Measurements from ENCODE around the gene ARRDC1. TPM values are rescaled to one million over a fixed set of nuclear protein-coding genes. Genes with fewer than 3 reads are reported as not detected.
"Not testable (repeated sequence)": the region's sequence is repeated elsewhere in the genome, so short reads cannot be mapped to it uniquely, and the experiment has no call there.

Gene ARRDC1
- total RNA-seq, 1 experiment from 2014 or later = 11.6 TPM

DNA sequence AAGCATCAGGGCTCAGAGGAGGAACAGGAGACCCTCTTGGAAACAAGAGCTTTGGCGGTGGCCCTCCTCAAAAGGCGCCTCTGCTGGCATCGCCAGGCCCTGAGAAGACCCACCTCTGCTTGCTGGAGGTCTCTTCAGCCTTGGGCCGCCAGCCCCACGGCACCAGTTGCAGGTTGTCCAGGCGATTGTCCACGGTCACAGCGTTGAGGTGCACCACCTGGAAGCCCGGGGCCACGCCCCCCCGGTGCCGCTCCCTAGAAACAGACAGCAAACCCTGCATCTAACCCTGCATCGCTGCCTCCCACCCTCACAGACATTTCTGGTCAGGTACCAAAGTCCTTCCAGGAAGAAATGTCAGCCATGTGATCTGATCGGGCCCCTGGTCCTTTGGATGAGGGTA is 18.6 kb upstream of the ARRDC1 start:
- DNase-seq (ENCODE audit: low read depth) = no peak

DNA sequence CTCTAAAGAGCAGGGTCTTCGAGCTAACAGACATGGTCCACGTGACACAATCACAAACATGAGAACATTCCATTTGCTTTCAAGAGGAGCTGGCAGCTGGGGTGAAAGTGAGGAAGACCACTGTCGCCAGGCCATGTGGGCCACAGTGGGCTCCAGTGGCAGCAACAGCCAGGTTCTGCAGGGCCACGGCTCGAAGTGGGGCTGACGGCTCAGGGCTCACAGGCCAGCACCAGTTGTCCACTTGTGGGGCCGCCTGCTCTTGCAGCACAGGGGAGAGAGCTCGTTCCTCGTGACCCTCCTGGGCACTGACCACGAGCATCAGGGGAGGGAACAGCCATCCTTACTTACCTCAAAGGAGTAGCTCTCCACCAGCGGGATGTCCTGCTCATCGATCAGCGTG is 17.2 kb upstream of the ARRDC1 start:
- no peak for DNase-seq (ENCODE audit: low read depth)

DNA sequence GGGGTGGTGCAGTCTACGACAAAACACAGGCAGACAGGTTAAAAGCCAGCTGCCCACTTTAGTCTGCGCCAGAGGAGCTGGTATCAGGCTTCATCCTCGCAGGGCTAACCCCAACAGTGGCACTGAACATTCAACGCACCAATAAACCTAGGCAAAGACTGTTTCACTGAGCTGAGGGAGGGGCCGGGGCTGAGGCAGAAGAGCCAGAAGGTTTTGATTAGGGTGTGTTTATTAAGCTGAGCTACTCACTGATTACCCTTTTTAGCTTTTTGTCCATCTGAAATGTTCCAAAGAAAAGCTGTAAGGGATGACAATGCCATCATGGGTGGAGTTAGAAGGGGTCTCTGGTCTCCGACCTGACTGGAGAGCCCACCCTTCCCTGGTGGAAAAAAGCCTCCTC is 16.6 kb upstream of the ARRDC1 start:
- no peak for DNase-seq (ENCODE audit: low read depth)

DNA sequence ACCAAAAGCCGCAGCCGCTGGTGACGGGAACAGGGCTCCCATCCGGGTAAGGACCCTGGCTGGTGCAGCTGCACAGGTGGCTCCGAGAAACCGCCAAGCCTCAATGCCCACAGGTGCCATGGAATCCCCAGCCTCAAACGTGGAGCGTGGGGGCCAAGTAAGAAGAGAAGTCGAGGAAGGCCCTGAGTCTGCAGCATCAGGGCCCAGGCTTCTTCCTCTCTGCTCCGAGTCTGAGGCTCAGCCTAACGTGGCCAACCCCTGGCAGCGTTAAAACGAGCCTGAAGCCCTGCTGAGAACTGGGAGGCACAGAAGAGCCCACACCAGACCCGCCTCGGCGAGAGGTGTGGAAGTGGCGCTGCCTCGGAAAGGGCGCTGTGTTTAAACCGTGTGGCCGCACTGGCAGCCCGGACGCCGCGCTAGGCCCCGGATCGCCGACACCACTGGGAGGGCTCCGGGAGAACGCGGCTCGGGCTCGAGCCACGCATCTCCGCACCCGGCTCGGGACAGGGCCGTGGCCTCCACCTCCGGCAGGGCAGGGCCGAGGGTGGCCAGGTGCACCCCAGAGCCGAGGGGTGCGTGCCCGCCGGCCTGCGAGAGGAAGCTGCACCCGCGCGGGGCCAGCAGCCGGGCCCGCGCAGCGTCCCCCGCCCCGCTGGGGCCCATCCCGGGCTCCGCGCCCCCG is 15.9 kb upstream of the ARRDC1 start:
- peak; percentile 20 for DNase-seq (ENCODE audit: low read depth)

DNA sequence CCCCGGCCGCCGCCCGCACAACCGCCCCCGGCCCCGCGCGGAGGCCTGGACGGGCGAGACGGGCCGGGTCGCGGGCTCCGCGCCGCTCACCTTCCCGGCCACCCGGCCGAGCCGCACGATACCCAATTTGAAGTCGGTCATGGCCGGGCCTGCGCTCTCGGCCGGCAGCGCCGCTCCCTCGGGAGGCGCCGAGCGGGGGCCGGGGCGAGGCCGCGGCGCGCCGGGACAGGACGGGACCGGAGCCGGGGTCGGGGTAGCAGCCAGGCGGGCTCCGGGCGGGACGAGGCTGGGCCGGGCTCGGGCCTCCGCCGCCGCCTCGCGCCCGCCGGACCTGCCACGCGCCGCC is 15.4 kb upstream of the ARRDC1 start:
- DNase-seq (ENCODE audit: low read depth) = no peak

DNA sequence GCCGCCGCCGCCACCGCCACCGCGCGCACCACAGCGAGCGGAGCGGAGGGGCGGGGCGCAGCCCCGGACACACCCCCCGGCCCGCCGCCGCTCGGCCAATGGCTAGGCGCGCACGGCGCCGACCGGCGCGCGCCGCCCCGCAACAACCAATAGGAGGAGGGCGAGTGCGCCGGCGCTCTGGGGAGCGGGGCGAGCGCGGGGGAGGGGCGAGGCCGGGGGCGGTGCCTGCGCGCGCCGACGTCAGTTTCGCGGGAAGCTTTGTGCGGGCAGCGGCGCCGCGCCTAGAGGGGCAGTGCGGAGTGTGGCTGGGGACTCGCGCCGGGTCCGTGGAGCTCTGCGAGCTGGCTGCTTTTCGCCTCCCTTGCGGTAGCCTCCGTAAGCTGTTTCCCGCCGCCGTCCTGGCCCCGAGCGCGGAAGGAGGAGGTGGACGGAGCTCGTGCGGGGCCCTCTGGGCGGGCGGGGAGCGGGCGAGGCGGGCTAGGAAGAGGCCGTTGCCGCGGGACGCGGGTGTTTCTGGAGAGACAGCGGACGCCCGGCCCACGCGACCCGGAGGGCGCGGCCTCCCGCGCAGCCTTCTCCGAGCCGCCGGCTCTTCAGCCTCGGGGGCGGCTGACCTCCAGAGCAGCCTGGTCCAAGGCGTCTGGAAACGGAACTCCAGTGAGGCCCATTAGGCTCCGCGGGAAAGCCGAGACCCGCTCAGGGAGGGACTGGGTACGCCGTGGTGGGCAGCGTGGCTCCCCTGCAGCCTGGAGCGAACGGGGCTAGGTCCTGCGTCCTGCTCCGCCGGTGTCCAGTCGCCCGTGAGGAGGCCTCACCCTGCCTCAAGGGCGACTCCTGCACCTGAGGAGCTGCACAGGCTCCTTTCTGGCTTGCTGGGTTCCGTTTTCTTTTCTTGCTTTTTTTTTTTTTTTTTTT is 14.8 kb upstream of the ARRDC1 start, which contains the start of gene ZMYND19:
Gene ZMYND19, minus strand, starts transcription at position 44 of the 915 bp plus-strand sequence. CDS start 249 bp downstream, outside the sequence.
- DNase-seq (ENCODE audit: low read depth) = peak; percentile 96

DNA sequence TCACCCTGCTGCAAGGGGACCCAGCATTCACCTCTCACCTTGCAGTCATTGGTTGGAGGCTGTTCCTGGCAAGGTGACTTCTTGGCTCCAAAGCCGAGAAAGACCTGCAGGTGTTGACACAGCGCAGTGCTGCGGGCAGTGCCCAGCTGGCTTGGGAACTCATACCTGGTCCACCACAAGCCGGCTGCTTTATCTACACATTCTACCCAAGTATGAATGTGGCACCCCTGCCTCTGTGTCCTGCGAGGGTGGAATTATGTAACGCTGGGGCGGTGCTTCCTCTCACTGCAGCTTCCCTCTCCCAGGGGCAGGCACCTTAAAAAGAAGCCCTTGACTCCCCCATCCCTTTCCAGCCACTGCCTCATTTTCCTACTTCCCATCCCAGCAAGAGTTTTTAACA is 12.7 kb upstream of the ARRDC1 start:
- DNase-seq (ENCODE audit: low read depth) = no peak

DNA sequence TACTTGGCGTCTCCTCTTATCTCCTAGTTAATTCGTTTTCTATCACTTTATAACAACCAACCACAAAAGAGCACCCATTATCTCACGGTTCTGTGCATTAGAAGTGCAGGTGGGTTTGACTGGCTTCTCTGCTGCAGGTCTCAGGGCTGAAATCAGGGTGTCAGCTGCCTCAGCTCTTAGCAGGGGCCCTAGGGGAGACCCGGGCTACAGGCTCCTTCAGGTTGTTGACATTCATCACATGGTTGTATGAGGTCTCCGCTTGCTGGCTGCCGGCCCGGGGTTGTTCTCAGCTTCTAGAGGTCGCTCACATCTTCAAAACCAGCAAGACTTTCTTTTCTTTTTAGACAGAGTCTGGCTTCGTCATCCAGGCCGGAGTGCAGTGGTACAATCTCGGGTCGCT is 12.3 kb upstream of the ARRDC1 start:
- no peak for DNase-seq (ENCODE audit: low read depth)

DNA sequence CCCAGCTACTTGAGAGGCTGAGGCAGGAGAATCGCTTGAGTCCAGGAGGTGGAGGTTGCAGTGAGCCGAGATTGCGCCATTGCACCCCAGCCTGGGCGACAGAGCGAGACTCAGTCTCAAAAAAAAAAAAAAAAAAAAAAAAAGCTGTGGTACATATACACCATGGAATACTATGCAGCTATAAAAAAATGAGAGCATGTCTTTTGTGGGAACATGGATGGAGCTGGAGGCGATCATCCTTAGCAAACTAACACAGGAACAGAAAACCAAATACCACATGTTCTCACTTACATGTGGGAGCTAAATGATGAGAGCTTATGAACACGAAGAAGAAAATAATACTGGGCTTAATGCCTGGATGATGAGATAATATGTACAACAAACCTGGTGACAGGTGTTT is 8.9 kb upstream of the ARRDC1 start:
- DNase-seq (ENCODE audit: low read depth) = not testable (repeated sequence)

DNA sequence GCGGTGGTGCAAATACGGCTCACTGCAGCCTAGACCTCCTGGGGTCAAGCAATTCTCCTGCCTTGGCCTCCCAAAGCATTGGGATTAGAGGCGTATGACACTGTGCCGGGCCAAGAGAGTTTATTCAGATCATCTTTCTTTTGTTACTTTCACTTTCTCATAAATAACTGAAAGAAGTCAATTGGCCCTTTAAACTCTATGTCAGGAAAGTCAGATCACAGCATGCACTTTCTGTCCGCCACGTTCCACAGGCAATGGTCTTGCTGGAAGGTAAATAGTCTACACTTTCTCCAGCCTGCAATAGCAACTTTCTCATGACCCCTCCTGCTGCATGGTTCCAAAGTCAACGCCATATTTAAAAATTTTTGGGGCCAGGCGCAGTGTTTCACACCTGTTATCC is 6.5 kb upstream of the ARRDC1 start:
- no peak for DNase-seq (ENCODE audit: low read depth)

DNA sequence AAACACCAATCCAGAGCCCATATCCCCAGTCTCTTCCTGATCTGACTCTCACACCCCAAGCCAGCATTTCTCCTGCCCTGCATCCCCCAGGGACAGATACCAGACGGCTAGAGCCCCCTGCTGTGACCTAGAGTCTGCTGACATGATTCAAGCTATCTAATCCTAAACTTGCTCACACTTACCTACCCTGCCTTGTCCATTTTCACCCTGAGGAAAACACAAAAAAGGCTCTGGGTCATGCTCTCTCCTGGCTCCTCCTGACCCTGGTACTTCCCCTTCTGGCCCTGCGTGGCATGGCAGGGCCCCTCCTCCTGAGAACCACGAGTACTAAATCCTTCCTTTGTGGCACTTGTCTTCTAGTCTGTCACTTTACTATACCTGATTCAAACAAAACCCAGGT is 2.8 kb upstream of the ARRDC1 start:
- no peak for DNase-seq (ENCODE audit: low read depth)

DNA sequence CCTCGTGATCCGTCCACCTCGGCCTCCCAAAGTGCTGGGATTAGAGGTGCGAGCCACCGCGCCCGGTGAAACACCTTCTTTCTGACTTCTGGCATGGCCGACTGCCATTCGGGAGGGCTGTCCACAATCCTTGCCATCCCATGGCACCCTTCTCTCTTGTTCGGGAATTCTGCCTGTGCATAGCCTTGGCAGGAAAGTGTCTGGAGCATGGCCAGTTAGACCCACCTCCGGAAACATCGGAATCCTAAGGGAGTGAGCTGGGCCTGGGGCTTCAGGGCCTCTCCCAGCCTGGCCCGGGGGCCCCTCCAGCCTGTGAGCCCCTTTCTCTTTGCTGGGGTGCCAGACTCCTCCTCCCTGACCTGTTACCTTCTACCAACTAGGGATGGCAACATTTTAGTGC is 1.6 kb upstream of the ARRDC1 start:
- DNase-seq (ENCODE audit: low read depth) = no peak

DNA sequence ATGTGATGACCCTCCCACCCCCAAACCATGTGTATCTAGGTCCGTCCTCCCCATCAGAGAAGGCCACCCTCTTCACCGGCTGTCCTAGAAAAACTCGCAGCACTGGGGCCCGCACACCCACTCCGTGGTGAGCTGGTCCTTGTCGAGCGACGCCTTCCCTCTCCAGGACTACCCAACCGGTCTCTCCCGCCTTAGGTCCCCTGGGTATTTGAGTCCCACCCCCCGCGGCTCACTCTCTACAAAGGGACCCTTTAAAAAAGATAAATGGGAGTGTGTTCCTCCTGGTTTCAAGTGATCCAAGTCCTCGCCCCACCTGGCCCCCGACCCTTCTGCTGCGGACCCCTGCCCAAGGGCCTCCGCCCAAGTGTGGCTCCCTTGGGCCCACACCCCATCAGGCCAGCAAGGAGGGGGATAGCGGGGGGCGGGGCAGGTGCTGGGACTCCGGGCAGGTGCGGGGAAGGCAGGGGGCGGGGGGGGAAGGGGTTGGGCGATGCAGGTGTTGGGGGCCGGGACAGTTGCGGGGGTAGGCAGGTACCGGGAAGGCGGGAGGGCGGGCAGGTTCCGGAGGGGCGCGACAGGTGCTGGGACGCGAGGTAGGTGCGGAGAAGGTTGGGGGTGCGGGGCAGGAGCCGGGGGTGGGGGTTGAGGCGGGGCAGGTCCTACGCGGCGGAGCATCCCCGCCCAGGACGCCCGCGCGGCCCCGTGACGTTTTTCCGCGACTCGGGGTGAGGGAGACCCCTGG is 970 bp upstream of the ARRDC1 start:
- DNase-seq (ENCODE audit: low read depth) = no peak

DNA sequence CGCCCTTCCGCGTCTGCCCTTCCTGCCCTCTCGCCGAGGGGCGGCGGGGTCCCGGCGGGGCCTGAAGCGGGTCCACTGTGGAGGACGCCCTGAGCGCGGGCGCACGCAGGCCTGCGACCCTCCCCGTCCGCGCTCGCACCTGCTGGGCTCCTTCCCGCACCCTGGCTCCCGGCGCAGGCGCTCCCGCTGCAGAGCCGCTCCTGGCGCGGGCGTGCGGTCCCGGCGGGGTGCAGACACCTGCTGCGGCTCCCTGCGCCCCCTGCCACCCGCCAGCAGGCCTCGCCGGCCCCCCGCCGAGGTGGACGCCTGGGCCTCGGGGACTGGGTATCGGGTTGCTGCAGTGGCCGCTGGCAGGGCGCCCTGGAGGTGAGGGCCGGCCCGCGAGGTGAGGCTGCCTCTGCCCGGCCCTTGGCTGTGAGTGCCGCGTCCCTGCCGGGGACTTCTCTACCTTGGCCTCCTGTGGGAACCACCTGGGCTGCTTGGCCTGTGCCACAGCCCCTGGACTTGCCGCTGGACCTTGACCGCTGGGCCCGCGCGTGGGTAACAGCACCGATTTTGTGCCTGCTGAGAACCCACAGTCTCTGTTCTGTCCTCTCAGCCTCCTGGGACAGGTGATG is 627 bp downstream of the ARRDC1 start:
- peak; percentile 43 for DNase-seq (ENCODE audit: low read depth)

DNA sequence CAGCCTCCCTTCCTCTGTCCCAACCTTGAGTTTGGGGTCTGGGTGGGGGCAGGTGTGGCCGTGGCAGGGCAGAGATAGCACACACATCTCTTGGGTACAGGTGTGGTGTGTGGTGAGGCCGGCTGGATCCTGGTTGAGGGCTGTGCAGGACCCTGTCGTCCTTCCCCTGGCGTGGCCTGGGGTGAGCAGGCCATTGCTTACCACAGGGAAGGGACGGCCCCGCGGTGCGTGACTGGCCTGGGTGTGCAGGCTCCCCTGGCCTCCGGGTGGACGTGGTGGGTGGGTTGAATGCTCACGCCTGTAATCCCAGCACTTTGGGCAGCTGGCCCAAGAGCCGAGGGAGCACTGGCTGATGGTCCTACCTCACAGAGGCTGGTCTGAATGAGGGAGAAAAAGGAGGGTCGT is 1.2 kb downstream of the ARRDC1 start:
- DNase-seq (ENCODE audit: low read depth) = no peak

DNA sequence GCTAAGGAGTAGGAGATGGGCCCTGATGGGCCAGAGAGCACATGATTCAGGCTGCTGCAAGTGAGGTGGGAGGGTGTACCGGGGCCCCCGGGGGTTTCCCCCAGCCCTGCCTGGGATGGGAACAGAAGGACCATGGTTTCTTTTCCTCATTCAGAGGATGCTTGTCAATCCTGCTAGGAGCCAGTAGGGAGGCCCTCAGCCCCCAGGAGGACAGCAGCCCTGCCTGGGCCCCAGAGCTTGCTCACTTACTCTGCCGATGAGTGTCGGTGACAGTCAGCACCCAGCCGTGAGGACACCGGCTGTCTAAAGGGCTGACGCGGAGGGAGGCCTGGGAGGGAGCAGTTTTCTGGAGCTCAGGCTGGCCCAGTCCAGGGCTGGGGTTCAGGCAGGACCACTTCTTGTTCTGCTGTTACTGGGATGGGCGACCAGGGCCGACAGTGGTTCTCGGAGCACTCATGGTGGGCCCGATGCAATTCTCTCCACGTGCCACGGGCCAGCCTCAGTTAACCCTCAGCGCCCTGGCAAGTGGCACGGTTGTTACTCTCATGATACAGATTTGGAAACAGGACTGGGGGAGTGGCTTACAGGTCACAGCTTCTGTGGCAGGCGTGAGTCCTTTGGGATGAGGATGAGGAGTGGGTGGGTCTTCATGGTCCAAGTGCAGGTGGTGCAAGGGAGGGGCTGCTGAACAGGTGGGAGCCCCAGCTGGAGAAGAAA is 1.8 kb downstream of the ARRDC1 start:
- no peak for DNase-seq (ENCODE audit: low read depth)

DNA sequence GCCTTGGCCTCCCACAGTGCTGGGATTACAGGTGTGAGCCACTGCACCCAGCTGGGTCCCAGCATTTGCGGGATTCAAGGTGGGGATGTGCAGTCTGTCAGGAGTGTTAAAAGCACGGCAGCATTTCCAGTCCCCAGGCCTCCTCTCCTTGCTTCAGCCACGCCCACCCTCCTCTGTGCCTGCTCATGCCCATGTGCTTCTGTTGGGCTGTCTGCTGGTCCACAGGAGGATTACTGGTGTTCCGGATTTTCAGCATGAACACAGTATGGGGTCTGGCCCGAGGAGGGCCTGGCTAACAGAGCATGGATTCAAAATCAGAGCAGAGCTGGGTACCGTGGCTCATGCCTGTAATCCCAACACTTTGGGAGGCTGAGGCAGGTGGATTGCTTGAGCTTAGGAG is 5.5 kb downstream of the ARRDC1 start:
- peak; percentile 30 for DNase-seq (ENCODE audit: low read depth)

DNA sequence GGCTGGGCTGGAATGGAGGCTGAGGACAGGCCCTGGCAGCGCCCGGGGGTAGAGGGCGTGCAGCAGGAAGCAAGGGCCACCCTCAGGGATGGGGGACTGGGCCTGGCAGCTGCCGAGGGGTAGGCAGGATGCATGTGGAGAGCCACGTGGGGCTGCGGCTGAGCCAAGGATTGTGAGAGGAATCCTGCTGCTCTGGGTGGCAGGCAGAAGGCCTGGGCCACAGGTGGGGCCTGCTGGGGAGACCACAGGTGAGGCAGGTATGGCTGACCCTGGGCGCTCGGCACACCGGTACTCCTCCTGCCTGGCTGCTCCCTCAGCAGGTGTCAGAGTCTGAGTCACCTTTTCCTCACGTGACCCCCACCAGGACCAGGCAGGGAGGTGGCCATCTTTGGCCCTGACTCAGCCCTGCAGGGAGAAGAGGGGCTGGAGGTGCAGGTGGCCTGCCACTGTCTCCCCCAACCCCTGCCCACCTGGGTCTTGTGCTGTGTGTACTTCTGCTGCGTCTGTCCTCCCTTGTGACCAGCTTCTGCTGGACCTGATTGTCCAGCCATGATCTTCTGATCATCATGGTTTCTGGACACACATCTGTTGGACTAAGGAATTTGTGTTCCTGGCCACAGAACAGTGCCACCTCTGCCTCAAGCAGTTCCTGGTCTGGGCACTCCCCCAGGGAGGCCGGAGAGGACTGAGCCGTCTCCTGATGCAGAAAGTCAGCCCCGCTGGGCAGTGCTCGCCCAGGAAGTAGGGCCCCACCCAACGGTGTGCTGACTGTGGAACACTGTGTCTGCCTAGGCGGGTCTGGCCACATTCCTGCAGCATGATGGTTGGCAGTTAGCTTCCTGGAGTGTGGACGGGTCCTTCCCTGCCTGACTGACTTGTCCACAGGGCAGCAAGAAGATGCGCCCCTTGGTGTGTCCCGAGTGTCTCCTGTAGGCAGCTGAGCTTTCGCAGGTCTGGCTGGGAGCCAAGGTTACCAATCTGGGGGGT is 6.4 kb downstream of the ARRDC1 start:
- DNase-seq (ENCODE audit: low read depth) = peak; percentile 94

DNA sequence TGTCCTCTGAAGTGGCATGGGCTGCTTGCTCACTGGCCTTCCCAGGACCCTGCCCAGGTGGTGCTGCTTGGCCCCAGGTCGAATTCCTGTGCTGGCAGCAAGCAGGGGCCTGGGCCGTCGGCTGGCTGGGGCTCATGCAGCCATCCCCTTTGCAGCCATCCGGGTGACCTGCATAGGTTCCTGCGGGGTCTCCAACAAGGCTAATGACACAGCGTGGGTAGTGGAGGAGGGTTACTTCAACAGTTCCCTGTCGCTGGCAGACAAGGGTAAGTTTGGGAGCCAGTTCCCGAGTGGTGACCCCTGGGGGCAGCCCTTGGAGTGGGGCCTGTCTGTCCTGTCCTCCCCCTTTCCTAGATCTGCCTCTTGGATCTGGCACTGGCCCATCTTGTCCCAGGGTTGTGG is 7.3 kb downstream of the ARRDC1 start:
- no peak for DNase-seq (ENCODE audit: low read depth)

DNA sequence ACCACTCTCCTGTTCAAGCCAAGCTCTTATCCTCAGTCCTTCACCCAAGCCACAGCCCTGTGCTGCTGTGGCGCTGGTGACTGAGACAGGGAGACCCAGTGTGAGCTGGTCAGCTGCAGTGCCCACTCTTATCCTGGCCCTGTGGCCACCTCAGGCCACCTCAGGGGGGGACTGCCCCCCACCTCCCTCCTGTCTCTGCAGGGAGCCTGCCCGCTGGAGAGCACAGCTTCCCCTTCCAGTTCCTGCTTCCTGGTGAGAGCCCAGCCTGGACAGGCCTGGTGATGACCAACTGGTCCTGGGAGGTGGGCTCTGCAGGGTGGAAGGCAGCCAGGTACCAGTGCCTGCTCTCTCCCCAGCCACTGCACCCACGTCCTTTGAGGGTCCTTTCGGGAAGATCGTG is 7.8 kb downstream of the ARRDC1 start:
- DNase-seq (ENCODE audit: low read depth) = no peak

Data from Daoy (cell line).